ENCODE data around the gene CELSR1. TPM values are rescaled to one million over a fixed set of nuclear protein-coding genes. Genes with fewer than 3 reads are reported as not detected.

CELSR1 gene
- total and polyA plus RNA-seq, 9 donors, result 0.63 to 25.2 (median 2.9) TPM

GRCh38 chr22:46386312-46386711 lies 151.1 kb downstream of the CELSR1 start:
- intact Hi-C loops (cut with DNase I), result no loop called here
- H3K9me3 ChIP-seq, result no peaks in the 10 kb centered on the region
- no peak for DNase-seq
- no peaks in the 10 kb centered on the region for H3K27me3 ChIP-seq
- TF ChIP-seq POLR2A (IDR thresholded peaks at IDR 0.05) (no peak), CTCF (IDR thresholded peaks at IDR 0.05) (no peak), EP300 (IDR thresholded peaks at IDR 0.05) (no peak)
- no peaks in the 10 kb centered on the region for H3K36me3 ChIP-seq
- 93 to 95% (median 93%) methylated on average over 27 of the region's 27 CpGs for WGBS, 3 donors
- peaks cover 3% of the 10 kb centered on the region for H3K4me1 ChIP-seq (ENCODE audit: insufficient read depth)
- H3K27ac ChIP-seq, result no peak overlapping the region
- no peak overlapping the region for H3K4me3 ChIP-seq

- no peaks in the 10 kb centered on the region for H3K9me3 ChIP-seq
- no peak overlapping the region for H3K27ac ChIP-seq
- intact Hi-C loops (cut with DNase I), result no loop called here
- H3K4me1 ChIP-seq (ENCODE audit: insufficient read depth), result no peaks in the 10 kb centered on the region
- TF ChIP-seq EP300 (IDR thresholded peaks at IDR 0.05), result no peak
- TF ChIP-seq POLR2A (IDR thresholded peaks at IDR 0.05), result no peak
- TF ChIP-seq CTCF (IDR thresholded peaks at IDR 0.05), result no peak
- DNase-seq, result no peak
- H3K36me3 ChIP-seq, result no peaks in the 10 kb centered on the region
- no peaks in the 10 kb centered on the region for H3K27me3 ChIP-seq
- 89 to 97% (median 96%) methylated on average over 15 of the region's 15 CpGs for WGBS, 3 donors
- H3K4me3 ChIP-seq, result no peak overlapping the region
These were observed 154.9 kb downstream of the CELSR1 start for GRCh38 chr22:46382524-46382923.

GRCh38 chr22:46381731-46382130 lies 155.7 kb downstream of the CELSR1 start:
- no peaks in the 10 kb centered on the region for H3K4me1 ChIP-seq (ENCODE audit: insufficient read depth)
- no peak overlapping the region for H3K4me3 ChIP-seq
- no peak overlapping the region for H3K27ac ChIP-seq
- DNase-seq, result no peak
- 91 to 96% (median 96%) methylated on average over 26 to 27 of the region's 27 CpGs for WGBS, 3 donors
- intact Hi-C loops (cut with DNase I), result no loop called here
- H3K9me3 ChIP-seq, result no peaks in the 10 kb centered on the region
- H3K36me3 ChIP-seq, result no peaks in the 10 kb centered on the region
- TF ChIP-seq EP300 (IDR thresholded peaks at IDR 0.05), result no peak
- no peak for TF ChIP-seq CTCF (IDR thresholded peaks at IDR 0.05)
- no peak for TF ChIP-seq POLR2A (IDR thresholded peaks at IDR 0.05)
- no peaks in the 10 kb centered on the region for H3K27me3 ChIP-seq

- Histone ChIP-seq H3K4me3 (no peak overlapping the region), H3K36me3 (no peaks in the 10 kb centered on the region), H3K9me3 (no peaks in the 10 kb centered on the region), H3K27me3 (no peaks in the 10 kb centered on the region), H3K4me1 (ENCODE audit: insufficient read depth) (no peaks in the 10 kb centered on the region), H3K27ac (no peak overlapping the region)
- TF ChIP-seq EP300 (IDR thresholded peaks at IDR 0.05), result no peak
- no peak for TF ChIP-seq CTCF (IDR thresholded peaks at IDR 0.05)
- TF ChIP-seq POLR2A (IDR thresholded peaks at IDR 0.05), result no peak
- intact Hi-C loops (cut with DNase I), result no loop called here
- DNase-seq, result no peak
- WGBS, 3 donors, result 51 to 57% (median 52%) methylated on average over 5 of the region's 5 CpGs
These were observed 156.3 kb downstream of the CELSR1 start for GRCh38 chr22:46381142-46381541.

DNA sequence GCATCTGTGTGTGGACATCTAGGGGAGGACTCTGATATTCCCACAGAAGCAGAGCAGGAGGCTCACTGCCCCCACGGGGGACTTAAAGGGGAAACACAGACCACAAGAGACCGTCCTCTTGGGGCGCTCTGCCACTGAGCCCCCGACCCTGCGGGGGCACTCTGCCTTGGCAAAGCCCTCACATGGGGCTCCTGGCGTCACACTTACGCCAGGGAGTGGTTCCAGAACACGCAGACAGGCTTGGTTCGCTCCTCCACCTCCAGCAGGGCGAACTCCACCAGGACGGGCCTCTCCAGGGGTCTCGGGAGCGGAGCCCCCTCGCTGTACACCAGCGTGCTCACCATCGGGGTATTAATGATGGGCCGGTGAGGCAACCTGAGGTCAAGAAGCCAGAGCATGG lies 156.8 kb downstream of the CELSR1 start:
- H3K9me3 ChIP-seq, result no peaks in the 10 kb centered on the region
- intact Hi-C loops (cut with DNase I), result no loop called here
- no peak overlapping the region for H3K4me3 ChIP-seq
- H3K27me3 ChIP-seq, result no peaks in the 10 kb centered on the region
- TF ChIP-seq CTCF (IDR thresholded peaks at IDR 0.05) (no peak), POLR2A (IDR thresholded peaks at IDR 0.05) (no peak), EP300 (IDR thresholded peaks at IDR 0.05) (no peak)
- no peak overlapping the region for H3K27ac ChIP-seq
- WGBS, 3 donors, result 90 to 92% (median 90%) methylated on average over 17 of the region's 17 CpGs
- no peaks in the 10 kb centered on the region for H3K4me1 ChIP-seq (ENCODE audit: insufficient read depth)
- H3K36me3 ChIP-seq, result no peaks in the 10 kb centered on the region
- DNase-seq, result no peak

All from ovary (tissue), 9 donors.